ENCODE results near the gene PDAP1. TPM values are rescaled to one million over a fixed set of nuclear protein-coding genes. Genes with fewer than 3 reads are reported as not detected.
A peak's percentile ranks its signal among the peaks of the same experiment; 100 is the strongest.

The PDAP1 gene
- total and polyA plus RNA-seq, 2 of the 4 experiments (the other 2 are of a cell fraction): 40.3 to 193 TPM

DNA sequence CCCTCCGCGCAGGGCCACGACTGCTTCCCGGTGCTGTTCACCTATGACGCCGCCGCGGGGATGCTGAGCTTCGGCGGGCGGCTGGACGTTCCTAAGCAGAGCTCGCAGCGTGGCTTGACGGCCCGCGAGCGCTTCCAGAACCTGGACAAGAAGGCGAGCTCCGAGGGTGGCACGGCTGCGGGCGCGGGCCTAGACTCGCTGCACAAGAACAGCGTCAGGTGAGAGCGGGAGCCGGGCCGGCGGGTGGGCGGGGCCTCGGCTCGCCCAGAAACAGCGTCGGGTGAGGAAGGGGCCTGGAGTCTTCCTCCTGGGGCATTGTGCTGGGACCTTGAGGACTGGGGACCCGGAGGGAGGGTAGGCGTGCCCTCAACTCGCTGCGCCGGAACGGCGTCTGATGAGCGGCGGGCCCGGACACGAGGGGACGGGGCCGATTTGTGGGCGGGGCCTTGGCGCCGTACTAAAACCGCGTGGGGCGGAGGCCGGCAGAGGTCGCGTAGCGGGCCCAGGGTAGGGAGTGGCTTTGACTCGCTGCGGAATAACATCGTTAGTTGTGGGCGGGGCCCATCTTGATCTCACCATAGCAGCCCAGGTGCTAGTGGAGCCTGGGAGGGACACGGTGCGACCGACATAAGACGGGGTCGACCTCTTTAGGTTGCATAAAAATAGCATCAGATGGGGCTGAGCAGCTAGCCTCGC, 15.6 kb downstream of the PDAP1 start:
- intact Hi-C loops (cut with micrococcal nuclease): no loop called here
- CTCF ChIA-PET: no interaction called here
- TF ChIP-seq, protein P1, sequence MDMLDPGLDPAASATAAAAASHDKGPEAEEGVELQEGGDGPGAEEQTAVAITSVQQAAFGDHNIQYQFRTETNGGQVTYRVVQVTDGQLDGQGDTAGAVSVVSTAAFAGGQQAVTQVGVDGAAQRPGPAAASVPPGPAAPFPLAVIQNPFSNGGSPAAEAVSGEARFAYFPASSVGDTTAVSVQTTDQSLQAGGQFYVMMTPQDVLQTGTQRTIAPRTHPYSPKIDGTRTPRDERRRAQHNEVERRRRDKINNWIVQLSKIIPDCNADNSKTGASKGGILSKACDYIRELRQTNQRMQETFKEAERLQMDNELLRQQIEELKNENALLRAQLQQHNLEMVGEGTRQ (IDR thresholded peaks at IDR 0.05; ENCODE audit: low read depth, low read length): no peak
- TF ChIP-seq, protein P2, sequence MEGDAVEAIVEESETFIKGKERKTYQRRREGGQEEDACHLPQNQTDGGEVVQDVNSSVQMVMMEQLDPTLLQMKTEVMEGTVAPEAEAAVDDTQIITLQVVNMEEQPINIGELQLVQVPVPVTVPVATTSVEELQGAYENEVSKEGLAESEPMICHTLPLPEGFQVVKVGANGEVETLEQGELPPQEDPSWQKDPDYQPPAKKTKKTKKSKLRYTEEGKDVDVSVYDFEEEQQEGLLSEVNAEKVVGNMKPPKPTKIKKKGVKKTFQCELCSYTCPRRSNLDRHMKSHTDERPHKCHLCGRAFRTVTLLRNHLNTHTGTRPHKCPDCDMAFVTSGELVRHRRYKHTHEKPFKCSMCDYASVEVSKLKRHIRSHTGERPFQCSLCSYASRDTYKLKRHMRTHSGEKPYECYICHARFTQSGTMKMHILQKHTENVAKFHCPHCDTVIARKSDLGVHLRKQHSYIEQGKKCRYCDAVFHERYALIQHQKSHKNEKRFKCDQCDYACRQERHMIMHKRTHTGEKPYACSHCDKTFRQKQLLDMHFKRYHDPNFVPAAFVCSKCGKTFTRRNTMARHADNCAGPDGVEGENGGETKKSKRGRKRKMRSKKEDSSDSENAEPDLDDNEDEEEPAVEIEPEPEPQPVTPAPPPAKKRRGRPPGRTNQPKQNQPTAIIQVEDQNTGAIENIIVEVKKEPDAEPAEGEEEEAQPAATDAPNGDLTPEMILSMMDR (conservative IDR thresholded peaks at IDR 0.05; ENCODE audit: low read depth, low read length): no peak
- TF ChIP-seq POLR2A (IDR thresholded peaks at IDR 0.05; ENCODE audit: low read depth, low read length) (no peak), RFX5 (IDR thresholded peaks at IDR 0.05; ENCODE audit: low read depth, low read length) (no peak), RAD21 (IDR thresholded peaks at IDR 0.05; ENCODE audit: low read length) (no peak), MXI1 (IDR thresholded peaks at IDR 0.05; ENCODE audit: borderline replicate concordance, low read depth, low read length) (no peak), MAFK (IDR thresholded peaks at IDR 0.05; ENCODE audit: low read depth, low read length) (no peak), FOS (IDR thresholded peaks at IDR 0.05; ENCODE audit: low read depth, low read length) (no peak), NFE2L2 (IDR thresholded peaks at IDR 0.05; ENCODE audit: low read depth, low read length) (no peak), BHLHE40 (IDR thresholded peaks at IDR 0.05; ENCODE audit: low read depth, low read length) (no peak), CHD1 (IDR thresholded peaks at IDR 0.05; ENCODE audit: low read depth, low read length) (no peak), SMC3 (IDR thresholded peaks at IDR 0.05; ENCODE audit: low read depth, low read length) (no peak), CEBPB (IDR thresholded peaks at IDR 0.05; ENCODE audit: low read depth, low read length) (no peak), RCOR1 (IDR thresholded peaks at IDR 0.05; ENCODE audit: insufficient replicate concordance, low read length) (no peak)
- TF ChIP-seq, protein P3, sequence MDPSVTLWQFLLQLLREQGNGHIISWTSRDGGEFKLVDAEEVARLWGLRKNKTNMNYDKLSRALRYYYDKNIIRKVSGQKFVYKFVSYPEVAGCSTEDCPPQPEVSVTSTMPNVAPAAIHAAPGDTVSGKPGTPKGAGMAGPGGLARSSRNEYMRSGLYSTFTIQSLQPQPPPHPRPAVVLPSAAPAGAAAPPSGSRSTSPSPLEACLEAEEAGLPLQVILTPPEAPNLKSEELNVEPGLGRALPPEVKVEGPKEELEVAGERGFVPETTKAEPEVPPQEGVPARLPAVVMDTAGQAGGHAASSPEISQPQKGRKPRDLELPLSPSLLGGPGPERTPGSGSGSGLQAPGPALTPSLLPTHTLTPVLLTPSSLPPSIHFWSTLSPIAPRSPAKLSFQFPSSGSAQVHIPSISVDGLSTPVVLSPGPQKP (IDR thresholded peaks at IDR 0.05; ENCODE audit: borderline replicate concordance, low read depth, low read length): no peak

More for the DNA sequence above, 15.6 kb downstream of the PDAP1 start:
- no peak overlapping the region for H3K18ac ChIP-seq (ENCODE audit: low read depth, low read length)
- WGBS, 2 experiments (ENCODE audit: extremely low coverage in 2 of 2, insufficient read length in 1 of 2): 15% methylated on average over 51 of the region's 68 CpGs; no CpG with 5 or more reads in 1 of the 2 experiments
- H3K56ac ChIP-seq (ENCODE audit: extremely low read depth, insufficient read depth, low read length): no peak overlapping the region
- peak overlapping the region; percentile 77 for H2AFZ ChIP-seq (replicated peaks; ENCODE audit: low read length, poor library complexity)
- peaks cover 69% of the 10 kb centered on the region for H3K36me3 ChIP-seq (ENCODE audit: control insufficient read depth, insufficient read depth, low read length)
- H2BK120ac ChIP-seq (ENCODE audit: low read depth, low read length): no peak overlapping the region
- no peak overlapping the region for H3K23ac ChIP-seq (ENCODE audit: low read depth, low read length)
- DNase-seq (no peak), ATAC-seq (ENCODE audit: low read depth) (peak; percentile 63)
- H4K8ac ChIP-seq (ENCODE audit: low read depth in 2 of 2, low read length in 2 of 2): peak overlapping the region; percentile 23 to 56; a peak in 1 of 4 replicates
- no TSS peak for BruUV-seq (replicated peaks)
- H2AK5ac ChIP-seq (ENCODE audit: low read depth, low read length): 0 out of 2 replicates have a peak overlapping the region, but pooled peaks have one; percentile 16
- no peaks in the 10 kb centered on the region for H3K27me3 ChIP-seq (ENCODE audit: control insufficient read depth, insufficient read depth, low read length)
- no peak overlapping the region for H3K9ac ChIP-seq (ENCODE audit: low read depth, low read length)
- H4K5ac ChIP-seq (ENCODE audit: low read depth, low read length): peak overlapping the region; percentile 79
- H2BK20ac ChIP-seq (ENCODE audit: low read depth, low read length): no peak overlapping the region
- no peak overlapping the region; the same call in 1 of the 2 replicates for H3K27ac ChIP-seq (ENCODE audit: insufficient read depth, low read length)
- H3K4me1 ChIP-seq (ENCODE audit: control insufficient read depth, insufficient read depth, low read length): peaks cover 7% of the 10 kb centered on the region
- H4K20me1 ChIP-seq (ENCODE audit: insufficient read depth, low read length): peaks cover 54% of the 10 kb centered on the region
- dilution Hi-C loops (cut with HindIII; ENCODE audit: low sequenced_read_pairs, unreplicated experiment) (no loop called here), in situ Hi-C loops (cut with MboI; ENCODE audit: low sequenced_read_pairs) (no loop called here)
- H2BK5ac ChIP-seq (ENCODE audit: low read depth, low read length, poor library complexity, severe bottlenecking): no peak overlapping the region
- peak overlapping the region; percentile 51; the same call in 1 of the 2 replicates for H3K4ac ChIP-seq (ENCODE audit: low read depth, low read length)
- POLR2A ChIA-PET (ENCODE audit: unreplicated experiment): interaction anchor here (0.8 kb wide), 1 partner anchor 16 kb away, joined by 5 read pairs; the partner anchor contains the start of genes BUD31 and PDAP1
- H3K4me2 ChIP-seq (ENCODE audit: low read depth, low read length): peak overlapping the region; percentile 85
- H3K9me1 ChIP-seq (ENCODE audit: insufficient read depth, low read length): peaks cover 3% of the 10 kb centered on the region
- H3K4me3 ChIP-seq (ENCODE audit: insufficient read depth, low read depth, low read length): peak overlapping the region; percentile 45
- no peaks in the 10 kb centered on the region for H3K9me3 ChIP-seq (ENCODE audit: control insufficient read depth, insufficient read depth, low read length)
- peak overlapping the region; percentile 48 for H2AK9ac ChIP-seq (replicated peaks; ENCODE audit: low read depth, low read length, poor library complexity)
- H4K91ac ChIP-seq (ENCODE audit: insufficient read depth, low read depth, low read length): no peak overlapping the region
- 0 out of 2 replicates have a peak overlapping the region, but pooled peaks have one; percentile 8 for H3K14ac ChIP-seq (replicated peaks; ENCODE audit: low read depth, low read length)
- H2BK15ac ChIP-seq (ENCODE audit: low read depth, low read length): no peak overlapping the region
- H3K79me1 ChIP-seq (ENCODE audit: low read depth in 1 of 2, low read length in 2 of 2): peaks cover 5 to 49% of the 10 kb centered on the region in 2 experiments

Data from IMR-90 (cell line).